H1 (cell line): ENCODE measurements around the gene ZSCAN25. TPM values are rescaled to one million over a fixed set of nuclear protein-coding genes. Genes with fewer than 3 reads are reported as not detected.

ENCODE experiments used
- KDM5A ChIP-seq: fragments of 200-600 bp; IDR thresholded peaks from 2 replicates; pipeline ENCODE4 v1.7.1; 2012; ENCODE audit warnings: mild to moderate bottlenecking, low read length, inconsistent platforms, mixed read lengths
- polyA plus RNA-seq, 7 experiments: library from polyadenylated mRNA; depleted of rRNA in 3 of 7; stranded (reverse) in 5 of 7; unstranded in 2 of 7; fragments of >200 nt in 5 of 7; fragments of 200-250 nt in 2 of 7; gene quantifications; 1 replicate in 5 of 7; 2 replicates in 1 of 7; 4 replicates in 1 of 7; pipeline versions ENCODE4 v1.2.1 to v1.2.3, GENCODE V29; 2011 to 2013; ENCODE audit warnings: missing spikeins in 2 of 7, mixed read lengths in 2 of 7
- total RNA-seq: library from RNA; stranded (reverse); fragmentation: NEBNext Ultra II Directional; extraction: Animal tissue kit (Norgen Biotek cat#: 25700); gene quantifications from 2 replicates; pipeline ENCODE4 v1.2.1, GENCODE V29; 2021

The ZSCAN25 gene
- total and polyA plus RNA-seq, 2 of the 8 experiments (the other 6 are each of a cell fraction or from before 2014, with no cell fraction given) = 10.1 to 18.6 TPM

DNA sequence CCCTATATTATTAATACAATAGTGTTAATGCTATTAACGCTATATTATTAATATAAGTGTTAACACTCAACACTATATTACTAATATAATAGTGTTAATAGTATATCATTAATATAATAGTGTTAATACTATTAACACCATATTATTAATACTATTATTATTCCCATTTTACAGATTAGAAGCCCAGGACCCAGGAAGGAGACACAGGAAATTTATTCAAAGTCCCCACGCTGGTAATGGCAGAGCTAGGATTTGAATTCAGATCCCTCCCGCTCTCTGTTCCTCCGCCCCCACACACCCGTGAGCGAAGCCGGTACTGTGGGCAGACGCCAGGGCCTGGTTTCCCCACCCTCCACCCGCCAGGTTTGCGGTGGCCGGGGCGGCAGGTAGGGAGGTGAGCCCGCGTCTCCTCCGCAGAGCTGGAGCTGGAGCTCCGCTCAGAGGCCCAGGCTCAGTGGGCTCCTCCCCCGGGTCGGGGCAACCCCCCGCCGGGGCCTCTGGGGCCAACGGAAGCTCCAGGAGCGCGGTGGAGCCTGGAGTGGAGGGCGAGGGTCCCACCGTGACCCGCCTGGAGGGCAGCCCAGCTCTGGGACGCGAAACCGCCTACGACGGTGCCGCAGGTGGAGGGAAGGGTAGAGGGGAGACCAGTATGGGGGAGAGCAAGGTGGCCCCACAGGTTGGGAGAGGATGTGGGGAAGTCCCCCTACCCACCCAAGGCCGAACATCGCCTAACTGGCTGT, 18.8 kb upstream of the ZSCAN25 start, which contains the start of gene TMEM225B (continued):
- TF ChIP-seq KDM5A = no peak
- TF ChIP-seq, all 59 proteins: peak for 0
